ENCODE data around the gene SURF2. TPM values are rescaled to one million over a fixed set of nuclear protein-coding genes. Genes with fewer than 3 reads are reported as not detected.

Gene SURF2
- total RNA-seq, 1 experiment from 2014 or later = 27.8 TPM

GRCh38 chr9:133383438-133383837, 27.1 kb downstream of the SURF2 start:
- no peak for TF ChIP-seq YY1 (IDR thresholded peaks at IDR 0.05; ENCODE audit: extremely low read depth, insufficient replicate concordance, low read depth, low read length)
- no peak for TF ChIP-seq JUND (IDR thresholded peaks at IDR 0.05)
- BruUV-seq (replicated peaks) = no TSS peak
- peaks cover under 1 to 3% of the 10 kb centered on the region in 2 experiments for H3K4me1 ChIP-seq (ENCODE audit: control insufficient read depth in 1 of 2, insufficient read depth in 2 of 2, low read length in 2 of 2)

GRCh38 chr9:133384736-133385321, 28.5 kb downstream of the SURF2 start:
- POLR2A ChIA-PET = no interaction called here
- RAD21 ChIA-PET (ENCODE audit: low non-redundant PET in 1 of 2, low total read pairs in 2 of 2, uncharacterized antibody in 2 of 2, unreplicated experiment in 2 of 2) = no interaction called here
- BruUV-seq (replicated peaks) = no TSS peak
- DNase-seq (ENCODE audit: low read depth, low spot score) (no peak), ATAC-seq (no peak)
- Histone ChIP-seq H3K4me1 (ENCODE audit: control insufficient read depth in 1 of 2, insufficient read depth in 2 of 2, low read length in 2 of 2) (no peaks in the 10 kb centered on the region), H3K4me3 (replicated peaks in 1 of 2; ENCODE audit: low read depth in 1 of 2, low read length in 2 of 2) (no peak overlapping the region), H3K9me3 (ENCODE audit: control insufficient read depth in 1 of 2, insufficient read depth in 1 of 2, low read depth in 1 of 2, low read length in 2 of 2) (peaks cover 0 to 10% of the 10 kb centered on the region in 2 experiments; a peak in 1 of 4 replicates), H3K27me3 (ENCODE audit: insufficient read depth, low read length) (no peaks in the 10 kb centered on the region), H3K9ac (ENCODE audit: low read length) (no peak overlapping the region), H3K36me3 (ENCODE audit: control insufficient read depth in 1 of 2, insufficient read depth in 2 of 2, low read length in 2 of 2) (no peaks in the 10 kb centered on the region), H3K27ac (ENCODE audit: low read depth, low read length) (no peak overlapping the region), H3K79me2 (ENCODE audit: insufficient read depth, low read length) (no peaks in the 10 kb centered on the region), H4K20me1 (ENCODE audit: insufficient read depth) (no peaks in the 10 kb centered on the region), H3K4me2 (ENCODE audit: low read length) (no peak overlapping the region), H3K9me2 (ENCODE audit: insufficient read depth) (no peaks in the 10 kb centered on the region), H2AFZ (ENCODE audit: low read depth, low read length, poor library complexity, severe bottlenecking) (no peak overlapping the region)
- CTCF ChIA-PET = no interaction called here
- intact Hi-C loops (cut with micrococcal nuclease) = no loop called here
- TF ChIP-seq RAD21 (IDR thresholded peaks at IDR 0.05; ENCODE audit: low read depth) (no peak), EZH2 (IDR thresholded peaks at IDR 0.05) (no peak), JUND (IDR thresholded peaks at IDR 0.05) (no peak), SP1 (IDR thresholded peaks at IDR 0.05; ENCODE audit: low read depth) (no peak)
- TF ChIP-seq, protein P1, sequence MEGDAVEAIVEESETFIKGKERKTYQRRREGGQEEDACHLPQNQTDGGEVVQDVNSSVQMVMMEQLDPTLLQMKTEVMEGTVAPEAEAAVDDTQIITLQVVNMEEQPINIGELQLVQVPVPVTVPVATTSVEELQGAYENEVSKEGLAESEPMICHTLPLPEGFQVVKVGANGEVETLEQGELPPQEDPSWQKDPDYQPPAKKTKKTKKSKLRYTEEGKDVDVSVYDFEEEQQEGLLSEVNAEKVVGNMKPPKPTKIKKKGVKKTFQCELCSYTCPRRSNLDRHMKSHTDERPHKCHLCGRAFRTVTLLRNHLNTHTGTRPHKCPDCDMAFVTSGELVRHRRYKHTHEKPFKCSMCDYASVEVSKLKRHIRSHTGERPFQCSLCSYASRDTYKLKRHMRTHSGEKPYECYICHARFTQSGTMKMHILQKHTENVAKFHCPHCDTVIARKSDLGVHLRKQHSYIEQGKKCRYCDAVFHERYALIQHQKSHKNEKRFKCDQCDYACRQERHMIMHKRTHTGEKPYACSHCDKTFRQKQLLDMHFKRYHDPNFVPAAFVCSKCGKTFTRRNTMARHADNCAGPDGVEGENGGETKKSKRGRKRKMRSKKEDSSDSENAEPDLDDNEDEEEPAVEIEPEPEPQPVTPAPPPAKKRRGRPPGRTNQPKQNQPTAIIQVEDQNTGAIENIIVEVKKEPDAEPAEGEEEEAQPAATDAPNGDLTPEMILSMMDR (IDR thresholded peaks at IDR 0.05 in 2 of 3, conservative IDR thresholded peaks at IDR 0.05 in 1 of 3; ENCODE audit: borderline replicate concordance in 1 of 3, insufficient read depth in 1 of 3, low read depth in 2 of 3, low read length in 2 of 3) = no peak
- TF ChIP-seq, protein P2, sequence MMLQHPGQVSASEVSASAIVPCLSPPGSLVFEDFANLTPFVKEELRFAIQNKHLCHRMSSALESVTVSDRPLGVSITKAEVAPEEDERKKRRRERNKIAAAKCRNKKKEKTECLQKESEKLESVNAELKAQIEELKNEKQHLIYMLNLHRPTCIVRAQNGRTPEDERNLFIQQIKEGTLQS (IDR thresholded peaks at IDR 0.05) = no peak

More at GRCh38 chr9:133383438-133383837, 27.1 kb downstream of the SURF2 start:
- no peaks in the 10 kb centered on the region for H3K36me3 ChIP-seq (ENCODE audit: control insufficient read depth in 1 of 2, insufficient read depth in 2 of 2, low read length in 2 of 2)
- ATAC-seq (no peak), DNase-seq (ENCODE audit: low read depth, low spot score) (no peak)
- no peaks in the 10 kb centered on the region for H3K9me2 ChIP-seq (ENCODE audit: insufficient read depth)
- no peak overlapping the region for H3K4me3 ChIP-seq (replicated peaks in 1 of 2; ENCODE audit: low read depth in 1 of 2, low read length in 2 of 2)
- no peak overlapping the region for H3K27ac ChIP-seq (ENCODE audit: low read depth, low read length)
- H2AFZ ChIP-seq (ENCODE audit: low read depth, low read length, poor library complexity, severe bottlenecking) = no peak overlapping the region
- no peaks in the 10 kb centered on the region for H4K20me1 ChIP-seq (ENCODE audit: insufficient read depth)
- ChIA-PET POLR2A (no interaction called here), RAD21 (ENCODE audit: low non-redundant PET in 1 of 2, low total read pairs in 2 of 2, uncharacterized antibody in 2 of 2, unreplicated experiment in 2 of 2) (no interaction called here), CTCF (no interaction called here)
- H3K79me2 ChIP-seq (ENCODE audit: insufficient read depth, low read length) = no peaks in the 10 kb centered on the region
- peaks cover 0 to 10% of the 10 kb centered on the region in 2 experiments; a peak in 1 of 4 replicates for H3K9me3 ChIP-seq (ENCODE audit: control insufficient read depth in 1 of 2, insufficient read depth in 1 of 2, low read depth in 1 of 2, low read length in 2 of 2)
- intact Hi-C loops (cut with micrococcal nuclease) = no loop called here
- H3K9ac ChIP-seq (ENCODE audit: low read length) = no peak overlapping the region
- H3K27me3 ChIP-seq (ENCODE audit: insufficient read depth, low read length) = no peaks in the 10 kb centered on the region
- H3K4me2 ChIP-seq (ENCODE audit: low read length) = no peak overlapping the region
